NB4 (cell line): ENCODE results near the gene HOXA6.

Experiments used
- POLR2A ChIP-seq: IDR thresholded peaks from 2 replicates; pipeline ENCODE4 v1.6.1; 2011; ENCODE audit warnings: mild to moderate bottlenecking; ENCODE audit not compliant: insufficient read length; ENCODE audit errors: extremely low read depth
- TF ChIP-seq, protein P1 (sequence below): IDR thresholded peaks from one replicate; pipeline ENCODE4 v1.5.1; 2012; ENCODE audit warnings: low read depth, low read length

DNA sequence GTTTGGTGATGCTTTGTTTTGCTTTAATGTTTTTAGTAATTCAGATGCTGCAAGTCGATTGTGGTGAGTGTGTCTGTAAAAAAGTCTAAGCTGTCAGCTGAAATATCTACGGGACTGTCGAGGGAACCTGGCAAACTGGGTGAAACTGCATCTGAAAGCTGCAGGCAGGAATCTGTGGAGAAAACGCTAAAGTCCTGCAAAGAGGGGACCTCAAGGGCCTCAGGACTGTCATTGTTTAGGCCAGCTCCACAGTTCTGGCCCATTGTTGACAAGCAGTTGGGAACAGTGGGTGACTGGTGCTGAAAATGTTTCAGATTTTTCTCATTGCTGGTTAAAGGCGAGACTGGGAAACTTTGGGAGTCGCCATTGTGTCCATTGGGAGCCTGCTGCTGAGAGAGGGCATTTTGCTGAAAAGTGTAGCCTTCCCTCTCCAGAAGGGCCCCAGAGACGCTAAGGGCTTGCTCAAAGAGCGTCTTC lies 46.8 kb downstream of the HOXA6 start:
- TF ChIP-seq, protein P1, sequence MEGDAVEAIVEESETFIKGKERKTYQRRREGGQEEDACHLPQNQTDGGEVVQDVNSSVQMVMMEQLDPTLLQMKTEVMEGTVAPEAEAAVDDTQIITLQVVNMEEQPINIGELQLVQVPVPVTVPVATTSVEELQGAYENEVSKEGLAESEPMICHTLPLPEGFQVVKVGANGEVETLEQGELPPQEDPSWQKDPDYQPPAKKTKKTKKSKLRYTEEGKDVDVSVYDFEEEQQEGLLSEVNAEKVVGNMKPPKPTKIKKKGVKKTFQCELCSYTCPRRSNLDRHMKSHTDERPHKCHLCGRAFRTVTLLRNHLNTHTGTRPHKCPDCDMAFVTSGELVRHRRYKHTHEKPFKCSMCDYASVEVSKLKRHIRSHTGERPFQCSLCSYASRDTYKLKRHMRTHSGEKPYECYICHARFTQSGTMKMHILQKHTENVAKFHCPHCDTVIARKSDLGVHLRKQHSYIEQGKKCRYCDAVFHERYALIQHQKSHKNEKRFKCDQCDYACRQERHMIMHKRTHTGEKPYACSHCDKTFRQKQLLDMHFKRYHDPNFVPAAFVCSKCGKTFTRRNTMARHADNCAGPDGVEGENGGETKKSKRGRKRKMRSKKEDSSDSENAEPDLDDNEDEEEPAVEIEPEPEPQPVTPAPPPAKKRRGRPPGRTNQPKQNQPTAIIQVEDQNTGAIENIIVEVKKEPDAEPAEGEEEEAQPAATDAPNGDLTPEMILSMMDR: no peak
- no peak for TF ChIP-seq POLR2A
